ENCODE data around the gene DOK6. TPM values are rescaled to one million over a fixed set of nuclear protein-coding genes. Genes with fewer than 3 reads are reported as not detected.

DOK6 gene
- total RNA-seq, 3 donors from 2014 or later: 1.0 to 1.4 (median 1.3) TPM

DNA sequence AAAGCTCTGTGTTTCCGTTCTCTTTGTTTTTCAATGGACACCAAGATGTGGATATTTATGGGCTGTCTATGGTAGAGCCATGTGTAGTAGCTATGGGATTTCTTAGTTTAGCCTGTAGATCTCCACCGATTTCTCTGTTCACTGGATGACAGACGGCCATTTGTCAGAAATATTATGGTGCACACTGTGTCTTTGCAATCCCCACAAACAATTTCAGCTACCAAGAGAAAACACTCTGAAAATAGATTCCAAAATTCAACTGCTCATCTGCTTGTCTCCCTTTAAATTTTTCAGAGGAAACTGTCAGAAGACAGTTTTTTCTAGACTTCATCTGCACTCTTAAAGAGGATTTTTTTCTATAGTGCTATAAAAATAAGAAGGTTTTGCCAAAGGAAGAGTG is 380.2 kb downstream of the DOK6 start:
- no peaks in the 10 kb centered on the region for H3K4me1 ChIP-seq
- H3K27me3 ChIP-seq: no peaks in the 10 kb centered on the region
- H3K27ac ChIP-seq: no peak overlapping the region
- H3K36me3 ChIP-seq: no peaks in the 10 kb centered on the region
- TF ChIP-seq POLR2AphosphoS5 (IDR thresholded peaks at IDR 0.05): no peak
- TF ChIP-seq, protein P1, sequence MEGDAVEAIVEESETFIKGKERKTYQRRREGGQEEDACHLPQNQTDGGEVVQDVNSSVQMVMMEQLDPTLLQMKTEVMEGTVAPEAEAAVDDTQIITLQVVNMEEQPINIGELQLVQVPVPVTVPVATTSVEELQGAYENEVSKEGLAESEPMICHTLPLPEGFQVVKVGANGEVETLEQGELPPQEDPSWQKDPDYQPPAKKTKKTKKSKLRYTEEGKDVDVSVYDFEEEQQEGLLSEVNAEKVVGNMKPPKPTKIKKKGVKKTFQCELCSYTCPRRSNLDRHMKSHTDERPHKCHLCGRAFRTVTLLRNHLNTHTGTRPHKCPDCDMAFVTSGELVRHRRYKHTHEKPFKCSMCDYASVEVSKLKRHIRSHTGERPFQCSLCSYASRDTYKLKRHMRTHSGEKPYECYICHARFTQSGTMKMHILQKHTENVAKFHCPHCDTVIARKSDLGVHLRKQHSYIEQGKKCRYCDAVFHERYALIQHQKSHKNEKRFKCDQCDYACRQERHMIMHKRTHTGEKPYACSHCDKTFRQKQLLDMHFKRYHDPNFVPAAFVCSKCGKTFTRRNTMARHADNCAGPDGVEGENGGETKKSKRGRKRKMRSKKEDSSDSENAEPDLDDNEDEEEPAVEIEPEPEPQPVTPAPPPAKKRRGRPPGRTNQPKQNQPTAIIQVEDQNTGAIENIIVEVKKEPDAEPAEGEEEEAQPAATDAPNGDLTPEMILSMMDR (IDR thresholded peaks at IDR 0.05): no peak
- no peak for TF ChIP-seq POLR2A (IDR thresholded peaks at IDR 0.05)
- H3K4me3 ChIP-seq: no peak overlapping the region
- intact Hi-C loops (cut with DNase I; ENCODE audit: low total_unique reads): no loop called here
- no peak for DNase-seq (ENCODE audit: low spot score in 2 of 2)
- H3K9me3 ChIP-seq: no peaks in the 10 kb centered on the region

DNA sequence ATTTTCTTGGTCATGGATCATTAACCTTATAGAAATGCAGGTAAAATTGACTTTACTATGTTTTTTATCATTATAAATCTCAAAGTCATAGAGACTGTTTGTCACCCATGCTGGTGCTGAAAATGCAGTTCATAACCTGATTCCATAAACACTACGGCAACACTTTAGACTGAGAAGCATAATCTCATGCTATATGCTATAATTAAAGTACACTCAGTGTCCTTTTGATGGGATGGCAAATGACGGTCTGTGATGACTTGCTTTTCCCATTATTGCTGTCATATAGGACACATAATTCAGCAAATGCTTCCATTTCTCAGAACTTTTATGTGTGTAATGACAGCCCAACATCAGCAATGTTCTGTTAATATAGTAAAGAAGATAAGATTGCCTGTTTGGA is 384.1 kb downstream of the DOK6 start:
- H3K4me1 ChIP-seq: no peaks in the 10 kb centered on the region
- no peaks in the 10 kb centered on the region for H3K9me3 ChIP-seq
- DNase-seq (ENCODE audit: low spot score in 2 of 2): no peak
- H3K36me3 ChIP-seq: no peaks in the 10 kb centered on the region
- H3K27me3 ChIP-seq: no peaks in the 10 kb centered on the region
- intact Hi-C loops (cut with DNase I; ENCODE audit: low total_unique reads): no loop called here
- TF ChIP-seq, protein P1 (IDR thresholded peaks at IDR 0.05): no peak
- TF ChIP-seq POLR2A (IDR thresholded peaks at IDR 0.05) (no peak), POLR2AphosphoS5 (IDR thresholded peaks at IDR 0.05) (no peak)
- H3K27ac ChIP-seq: no peak overlapping the region
- H3K4me3 ChIP-seq: no peak overlapping the region

DNA sequence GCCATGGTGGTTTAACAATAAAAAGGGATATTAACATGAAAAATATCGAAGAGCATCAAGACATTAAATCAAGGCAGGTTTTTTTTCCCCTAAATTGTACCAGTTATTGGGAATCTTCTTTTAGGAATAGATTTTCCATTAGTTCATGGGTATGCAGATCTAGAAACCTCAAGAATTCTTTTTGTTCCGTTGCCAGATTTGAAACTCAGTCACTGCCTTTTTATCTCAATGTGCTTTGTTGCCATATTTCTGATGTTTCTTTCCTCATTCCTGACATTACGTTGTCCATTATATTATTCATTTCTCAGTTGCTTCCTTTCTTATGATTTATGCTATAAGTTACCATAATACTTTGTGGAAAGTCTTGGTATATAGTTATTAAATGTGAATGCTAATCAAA is 384.8 kb downstream of the DOK6 start:
- Histone ChIP-seq H3K27me3 (no peaks in the 10 kb centered on the region), H3K9me3 (no peaks in the 10 kb centered on the region), H3K36me3 (no peaks in the 10 kb centered on the region), H3K4me3 (no peak overlapping the region), H3K27ac (no peak overlapping the region), H3K4me1 (no peaks in the 10 kb centered on the region)
- intact Hi-C loops (cut with DNase I; ENCODE audit: low total_unique reads): no loop called here
- no peak for TF ChIP-seq POLR2A (IDR thresholded peaks at IDR 0.05)
- TF ChIP-seq, protein P1 (IDR thresholded peaks at IDR 0.05): no peak
- no peak for TF ChIP-seq POLR2AphosphoS5 (IDR thresholded peaks at IDR 0.05)
- no peak for DNase-seq (ENCODE audit: low spot score in 2 of 2)

DNA sequence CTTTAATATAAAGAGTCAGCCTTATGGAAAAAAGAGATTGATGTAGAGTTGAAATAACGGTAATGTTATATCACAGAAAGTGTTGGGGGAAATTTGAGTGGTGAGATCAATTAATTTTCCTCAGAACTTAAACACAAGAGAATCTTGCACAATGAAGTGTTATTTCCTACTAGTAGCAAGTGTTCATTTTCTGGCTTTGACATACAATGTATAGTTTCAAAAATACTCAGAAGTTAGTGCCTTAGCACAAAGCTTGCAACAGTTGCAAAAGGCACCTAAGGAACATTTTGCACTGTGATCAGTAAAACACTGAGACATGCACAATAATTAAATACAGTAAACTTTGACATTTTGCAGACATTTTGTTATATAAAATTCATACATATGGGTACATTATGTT is 385.7 kb downstream of the DOK6 start:
- TF ChIP-seq POLR2AphosphoS5 (IDR thresholded peaks at IDR 0.05): no peak
- TF ChIP-seq, protein P1 (IDR thresholded peaks at IDR 0.05): no peak
- no peak for TF ChIP-seq POLR2A (IDR thresholded peaks at IDR 0.05)
- no peaks in the 10 kb centered on the region for H3K36me3 ChIP-seq
- no peak overlapping the region for H3K27ac ChIP-seq
- DNase-seq (ENCODE audit: low spot score in 2 of 2): no peak
- intact Hi-C loops (cut with DNase I; ENCODE audit: low total_unique reads): no loop called here
- H3K4me3 ChIP-seq: no peak overlapping the region
- peaks cover 0 to under 1% of the 10 kb centered on the region in 2 donors for H3K9me3 ChIP-seq
- no peaks in the 10 kb centered on the region for H3K27me3 ChIP-seq
- no peaks in the 10 kb centered on the region for H3K4me1 ChIP-seq

DNA sequence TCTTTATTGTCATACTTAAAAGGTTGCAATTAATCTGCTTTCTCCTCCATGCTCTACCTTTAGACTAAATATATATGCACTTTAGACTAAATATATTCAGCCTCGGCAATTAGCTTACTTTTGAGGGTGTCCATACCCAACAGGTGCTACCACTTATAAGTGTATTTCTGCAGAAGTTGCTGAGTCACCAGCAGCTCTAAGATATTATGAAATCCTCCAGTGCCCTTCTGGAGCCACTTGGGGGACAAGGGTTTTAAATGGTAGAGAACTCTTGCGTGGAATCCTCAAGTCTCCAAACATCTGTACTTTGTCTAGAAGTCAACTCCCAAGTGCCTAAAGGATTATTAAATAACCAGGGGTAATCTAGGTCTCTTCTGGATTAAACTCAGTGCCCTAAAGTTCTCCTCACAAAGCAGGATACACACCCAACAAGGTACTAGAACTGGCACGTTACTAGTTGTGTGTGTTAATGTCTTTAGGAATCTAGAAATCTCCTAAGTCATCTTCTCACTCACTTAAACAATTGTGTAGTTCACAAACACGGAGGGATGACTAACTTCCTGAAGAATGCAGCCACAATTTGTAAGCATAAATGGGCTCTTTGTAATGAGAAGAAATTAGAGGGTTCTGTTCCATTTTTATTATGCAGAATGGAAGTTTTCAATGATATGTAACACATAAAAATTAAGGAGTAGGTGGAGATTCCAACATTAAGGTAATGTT is 387.3 kb downstream of the DOK6 start:
- no peaks in the 10 kb centered on the region for H3K4me1 ChIP-seq
- peaks cover 0 to 8% of the 10 kb centered on the region in 2 donors for H3K9me3 ChIP-seq
- H3K36me3 ChIP-seq: no peaks in the 10 kb centered on the region
- DNase-seq (ENCODE audit: low spot score in 2 of 2): no peak
- no peaks in the 10 kb centered on the region for H3K27me3 ChIP-seq
- intact Hi-C loops (cut with DNase I; ENCODE audit: low total_unique reads): no loop called here
- no peak overlapping the region for H3K27ac ChIP-seq
- no peak overlapping the region for H3K4me3 ChIP-seq
- TF ChIP-seq POLR2AphosphoS5 (IDR thresholded peaks at IDR 0.05): no peak
- TF ChIP-seq POLR2A (IDR thresholded peaks at IDR 0.05): no peak
- TF ChIP-seq, protein P1 (IDR thresholded peaks at IDR 0.05): no peak
